Activated naive CD8-positive, alpha-beta T cell treated with anti-CD3 and anti-CD28 coated beads, Interleukin-2, amount 10 ng/mL, durations not matched to agents 7 days and 5 days (primary cell): Measurements from ENCODE around the gene DAB2IP. TPM values are rescaled to one million over a fixed set of nuclear protein-coding genes. Genes with fewer than 3 reads are reported as not detected.
A peak's percentile ranks its signal among the peaks of the same experiment; 100 is the strongest.

Experiments used
- ATAC-seq: fragments of 150-1000 bp; cut with Tn5 transposase; one replicate; pipeline ENCODE4 v1.10.0; 2021; ENCODE audit warnings: low read depth, moderate library complexity
- POLR2A ChIA-PET: fragments of 350-600 bp; sonication (Branson Sonifier 250); formaldehyde crosslinking; loops from one replicate; lab custom pipeline; 2021; ENCODE audit warnings: antibody characterized with exemption; lab: Charles Lee
- DNase-seq: peaks from one replicate; pipeline ENCODE4 v3.0.0; 2021
- H3K27ac Mint-ChIP-seq: one replicate; pipeline ENCODE4 v1.8.0; 2022; ENCODE audit warnings: mild to moderate bottlenecking, mixed read lengths
- H3K27me3 Mint-ChIP-seq: one replicate; pipeline ENCODE4 v1.8.0; 2022; ENCODE audit warnings: mild to moderate bottlenecking, moderate library complexity, mixed read lengths
- H3K36me3 Mint-ChIP-seq: one replicate; pipeline ENCODE4 v1.8.0; 2021; ENCODE audit warnings: mild to moderate bottlenecking, mixed read lengths
- H3K4me1 Mint-ChIP-seq: one replicate; pipeline ENCODE4 v1.8.0; 2021; ENCODE audit warnings: mixed read lengths
- H3K4me3 Mint-ChIP-seq: one replicate; pipeline ENCODE4 v1.8.0; 2022; ENCODE audit warnings: mild to moderate bottlenecking, moderate library complexity, mixed read lengths
- H3K9me3 Mint-ChIP-seq: one replicate; pipeline ENCODE4 v1.8.0; 2021; ENCODE audit warnings: mixed read lengths
- total RNA-seq, 2 experiments: library from RNA; stranded (reverse); gene quantifications; one replicate each; pipeline ENCODE4 v1.2.3, GENCODE V29; 2021

DAB2IP gene
- total RNA-seq, 2 experiments from 2014 or later: 0.20 to 0.25 TPM

- H3K9me3 Mint-ChIP-seq: peaks cover 1% of the 10 kb centered on the region
- H3K27me3 Mint-ChIP-seq: peaks cover 9% of the 10 kb centered on the region
- ATAC-seq: no peak
Observed at GRCh38 chr9:121776739-121777637, 125.6 kb downstream of the DAB2IP start.

GRCh38 chr9:121778252-121779225, 127.1 kb downstream of the DAB2IP start:
- H3K27ac Mint-ChIP-seq: no peak overlapping the region
- no peak overlapping the region for H3K4me3 Mint-ChIP-seq
- H3K27me3 Mint-ChIP-seq: peaks cover 9% of the 10 kb centered on the region
- peaks cover 1% of the 10 kb centered on the region for H3K9me3 Mint-ChIP-seq
- POLR2A ChIA-PET: no interaction called here
- ATAC-seq (no peak), DNase-seq (no peak)
- peaks cover 1% of the 10 kb centered on the region for H3K4me1 Mint-ChIP-seq
- H3K36me3 Mint-ChIP-seq: no peaks in the 10 kb centered on the region

More at GRCh38 chr9:121776739-121777637, 125.6 kb downstream of the DAB2IP start:
- Mint-ChIP-seq H3K27ac (no peak overlapping the region), H3K4me1 (no peaks in the 10 kb centered on the region), H3K36me3 (no peaks in the 10 kb centered on the region), H3K4me3 (no peak overlapping the region)
- POLR2A ChIA-PET: no interaction called here
- no peak for DNase-seq

GRCh38 chr9:121779381-121780117, 128.1 kb downstream of the DAB2IP start:
- DNase-seq: no peak
- Mint-ChIP-seq H3K27ac (no peak overlapping the region), H3K4me3 (no peak overlapping the region), H3K36me3 (no peaks in the 10 kb centered on the region), H3K9me3 (peaks cover 1% of the 10 kb centered on the region), H3K4me1 (peaks cover 8% of the 10 kb centered on the region), H3K27me3 (peaks cover 9% of the 10 kb centered on the region)
- no peak for ATAC-seq
- POLR2A ChIA-PET: no interaction called here

GRCh38 chr9:121780177-121781040, 129.0 kb downstream of the DAB2IP start:
- no peak for DNase-seq
- peaks cover 9% of the 10 kb centered on the region for H3K27me3 Mint-ChIP-seq
- no peaks in the 10 kb centered on the region for H3K36me3 Mint-ChIP-seq
- POLR2A ChIA-PET: no interaction called here
- H3K4me1 Mint-ChIP-seq: peaks cover 9% of the 10 kb centered on the region
- H3K27ac Mint-ChIP-seq: no peak overlapping the region
- ATAC-seq: no peak
- H3K9me3 Mint-ChIP-seq: peaks cover 1% of the 10 kb centered on the region
- no peak overlapping the region for H3K4me3 Mint-ChIP-seq

- H3K4me1 Mint-ChIP-seq: peaks cover 9% of the 10 kb centered on the region
- peaks cover 1% of the 10 kb centered on the region for H3K9me3 Mint-ChIP-seq
- DNase-seq (no peak), ATAC-seq (no peak)
- POLR2A ChIA-PET: no interaction called here
- no peaks in the 10 kb centered on the region for H3K36me3 Mint-ChIP-seq
- peaks cover 9% of the 10 kb centered on the region for H3K27me3 Mint-ChIP-seq
- H3K4me3 Mint-ChIP-seq: no peak overlapping the region
- no peak overlapping the region for H3K27ac Mint-ChIP-seq
Observed at GRCh38 chr9:121781145-121781548, 129.7 kb downstream of the DAB2IP start.

- POLR2A ChIA-PET: no interaction called here
- no peak overlapping the region for H3K27ac Mint-ChIP-seq
- DNase-seq (no peak), ATAC-seq (no peak)
- H3K4me3 Mint-ChIP-seq: no peak overlapping the region
- H3K27me3 Mint-ChIP-seq: peaks cover 9% of the 10 kb centered on the region
- no peaks in the 10 kb centered on the region for H3K36me3 Mint-ChIP-seq
- peaks cover 9% of the 10 kb centered on the region for H3K4me1 Mint-ChIP-seq
- H3K9me3 Mint-ChIP-seq: peaks cover 1% of the 10 kb centered on the region
Observed at GRCh38 chr9:121781701-121782464, 130.4 kb downstream of the DAB2IP start.

- Mint-ChIP-seq H3K27ac (no peak overlapping the region), H3K4me3 (no peak overlapping the region), H3K27me3 (peaks cover 12% of the 10 kb centered on the region), H3K36me3 (no peaks in the 10 kb centered on the region), H3K4me1 (peaks cover 9% of the 10 kb centered on the region), H3K9me3 (peaks cover 1% of the 10 kb centered on the region)
- POLR2A ChIA-PET: interaction anchor here (1.6 kb wide), 1 partner anchor 43 kb away, joined by 3 read pairs; no protein-coding TSS in a partner anchor
- DNase-seq (peak; percentile 31), ATAC-seq (no peak)
Observed at GRCh38 chr9:121782514-121783110, 131.2 kb downstream of the DAB2IP start.

- POLR2A ChIA-PET: interaction anchor here (1.6 kb wide), 1 partner anchor 44 kb away, joined by 3 read pairs; no protein-coding TSS in a partner anchor
- peaks cover 14% of the 10 kb centered on the region for H3K27me3 Mint-ChIP-seq
Observed at GRCh38 chr9:121783111-121783510, 131.7 kb downstream of the DAB2IP start.

GRCh38 chr9:121783521-121784507, 132.4 kb downstream of the DAB2IP start:
- Mint-ChIP-seq H3K27ac (peak overlapping the region; percentile 84), H3K36me3 (no peaks in the 10 kb centered on the region), H3K4me1 (peaks cover 9% of the 10 kb centered on the region), H3K9me3 (no peaks in the 10 kb centered on the region), H3K27me3 (peaks cover 15% of the 10 kb centered on the region), H3K4me3 (peak overlapping the region; percentile 53)
- DNase-seq (peak; percentile 50), ATAC-seq (peak; percentile 78)
- POLR2A ChIA-PET: interaction anchor here (1.6 kb wide), 1 partner anchor 44 kb away, joined by 3 read pairs; no protein-coding TSS in a partner anchor

More at GRCh38 chr9:121783111-121783510, 131.7 kb downstream of the DAB2IP start:
- H3K36me3 Mint-ChIP-seq: no peaks in the 10 kb centered on the region
- no peak overlapping the region for H3K4me3 Mint-ChIP-seq
- DNase-seq (peak; percentile 31), ATAC-seq (no peak)
- peak overlapping the region; percentile 84 for H3K27ac Mint-ChIP-seq
- peaks cover 1% of the 10 kb centered on the region for H3K9me3 Mint-ChIP-seq
- peaks cover 9% of the 10 kb centered on the region for H3K4me1 Mint-ChIP-seq

GRCh38 chr9:121784731-121785411, 133.4 kb downstream of the DAB2IP start:
- ATAC-seq (no peak), DNase-seq (peak; percentile 32)
- H3K36me3 Mint-ChIP-seq: no peaks in the 10 kb centered on the region
- peaks cover 9% of the 10 kb centered on the region for H3K4me1 Mint-ChIP-seq
- no peaks in the 10 kb centered on the region for H3K9me3 Mint-ChIP-seq
- H3K27ac Mint-ChIP-seq: peak overlapping the region; percentile 84
- H3K27me3 Mint-ChIP-seq: peaks cover 10% of the 10 kb centered on the region
- H3K4me3 Mint-ChIP-seq: no peak overlapping the region
- POLR2A ChIA-PET: no interaction called here
